ENCODE results near the gene SLC30A7.

- TF ChIP-seq, protein P1, sequence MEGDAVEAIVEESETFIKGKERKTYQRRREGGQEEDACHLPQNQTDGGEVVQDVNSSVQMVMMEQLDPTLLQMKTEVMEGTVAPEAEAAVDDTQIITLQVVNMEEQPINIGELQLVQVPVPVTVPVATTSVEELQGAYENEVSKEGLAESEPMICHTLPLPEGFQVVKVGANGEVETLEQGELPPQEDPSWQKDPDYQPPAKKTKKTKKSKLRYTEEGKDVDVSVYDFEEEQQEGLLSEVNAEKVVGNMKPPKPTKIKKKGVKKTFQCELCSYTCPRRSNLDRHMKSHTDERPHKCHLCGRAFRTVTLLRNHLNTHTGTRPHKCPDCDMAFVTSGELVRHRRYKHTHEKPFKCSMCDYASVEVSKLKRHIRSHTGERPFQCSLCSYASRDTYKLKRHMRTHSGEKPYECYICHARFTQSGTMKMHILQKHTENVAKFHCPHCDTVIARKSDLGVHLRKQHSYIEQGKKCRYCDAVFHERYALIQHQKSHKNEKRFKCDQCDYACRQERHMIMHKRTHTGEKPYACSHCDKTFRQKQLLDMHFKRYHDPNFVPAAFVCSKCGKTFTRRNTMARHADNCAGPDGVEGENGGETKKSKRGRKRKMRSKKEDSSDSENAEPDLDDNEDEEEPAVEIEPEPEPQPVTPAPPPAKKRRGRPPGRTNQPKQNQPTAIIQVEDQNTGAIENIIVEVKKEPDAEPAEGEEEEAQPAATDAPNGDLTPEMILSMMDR (IDR thresholded peaks at IDR 0.05; ENCODE audit: insufficient read depth, low read depth, low read length) = no peak
- TF ChIP-seq EZH2 (IDR thresholded peaks at IDR 0.05; ENCODE audit: insufficient read depth, low read length) = no peak
Measured at GRCh38 chr1:100902365-100902764, 6.5 kb downstream of the SLC30A7 start.
